ENCODE measurements around the gene TRAK1.

GRCh38 chr3:42071904-42072812, 19.0 kb upstream of the TRAK1 start:
- TF ChIP-seq POLR2A (IDR thresholded peaks at IDR 0.05; ENCODE audit: low read length) (no peak), GATA1 (IDR thresholded peaks at IDR 0.05; ENCODE audit: low read depth, low read length) (no peak)
